Endometrial microvascular endothelial cells (primary cell): Measurements from ENCODE around the gene ZBED1. TPM values are rescaled to one million over a fixed set of nuclear protein-coding genes. Genes with fewer than 3 reads are reported as not detected.
"Not testable (repeated sequence)": the region's sequence is repeated elsewhere in the genome, so short reads cannot be mapped to it uniquely, and the experiment has no call there.

Experiments used
- in situ Hi-C: cut with HindIII; loops from 2 replicates; pipeline ENCODE4 v1.10.0; 2017; ENCODE audit warnings: low sequenced_read_pairs, low pct_unique_long_range_greater_than_20kb; ENCODE audit errors: inconsistent ontology term
- total RNA-seq: library from RNA; depleted of rRNA; stranded (reverse); fragments of >200 nt; gene quantifications from one replicate; pipeline ENCODE4 v1.2.3, GENCODE V29; 2015; ENCODE audit errors: inconsistent ontology term

Gene ZBED1
- total RNA-seq, 1 donor from 2014 or later, result 46.9 TPM

- in situ Hi-C loops, result no loop called here
Observed at GRCh38 chrX:2521092-2521926, 20.5 kb upstream of the ZBED1 start.

GRCh38 chrX:2520539-2520938 is 19.8 kb upstream of the ZBED1 start:
- in situ Hi-C loops, result no loop called here

- in situ Hi-C loops, result not testable (repeated sequence)
Observed at GRCh38 chrX:2519638-2520037, 18.9 kb upstream of the ZBED1 start.

GRCh38 chrX:2517055-2517454 is 16.3 kb upstream of the ZBED1 start:
- in situ Hi-C loops, result no loop called here

- in situ Hi-C loops, result no loop called here
Observed at GRCh38 chrX:2516623-2517022, 15.8 kb upstream of the ZBED1 start.

- in situ Hi-C loops, result no loop called here
Observed at GRCh38 chrX:2514131-2514530, 13.4 kb upstream of the ZBED1 start.

- in situ Hi-C loops, result no loop called here
Observed at GRCh38 chrX:2513121-2513664, 12.4 kb upstream of the ZBED1 start.

- in situ Hi-C loops, result no loop called here
Observed at GRCh38 chrX:2512501-2512900, 11.7 kb upstream of the ZBED1 start.

- in situ Hi-C loops, result no loop called here
Observed at GRCh38 chrX:2511326-2511725, 10.6 kb upstream of the ZBED1 start.

GRCh38 chrX:2508648-2509335 is 8.0 kb upstream of the ZBED1 start:
- in situ Hi-C loops, result no loop called here

- in situ Hi-C loops, result no loop called here
Observed at GRCh38 chrX:2507904-2508627, 7.3 kb upstream of the ZBED1 start.

GRCh38 chrX:2507196-2507595 is 6.4 kb upstream of the ZBED1 start:
- in situ Hi-C loops, result no loop called here

- in situ Hi-C loops, result not testable (repeated sequence)
Observed at GRCh38 chrX:2505341-2505740, 4.6 kb upstream of the ZBED1 start.

GRCh38 chrX:2504706-2505332 is 4.0 kb upstream of the ZBED1 start:
- in situ Hi-C loops, result no loop called here

GRCh38 chrX:2503591-2504500 is 3.1 kb upstream of the ZBED1 start:
- in situ Hi-C loops, result no loop called here

- in situ Hi-C loops, result no loop called here
Observed at GRCh38 chrX:2502668-2503519, 2.1 kb upstream of the ZBED1 start.

GRCh38 chrX:2502120-2502667 is 1.4 kb upstream of the ZBED1 start:
- in situ Hi-C loops, result no loop called here
